Measurements from ENCODE around the gene CADPS2.

- TF ChIP-seq CTCF (conservative IDR thresholded peaks at IDR 0.05; ENCODE audit: low read depth, low read length) (no peak), RAD21 (IDR thresholded peaks at IDR 0.05; ENCODE audit: low read length) (no peak)
Observed at GRCh38 chr7:122755696-122756095, 130.6 kb downstream of the CADPS2 start.
